ENCODE measurements around the gene TMEM108. TPM values are rescaled to one million over a fixed set of nuclear protein-coding genes. Genes with fewer than 3 reads are reported as not detected.

Gene TMEM108
- total and polyA plus RNA-seq, 2 of the 4 experiments (the other 2 are of a cell fraction) = 0.18 to 2.2 TPM

DNA sequence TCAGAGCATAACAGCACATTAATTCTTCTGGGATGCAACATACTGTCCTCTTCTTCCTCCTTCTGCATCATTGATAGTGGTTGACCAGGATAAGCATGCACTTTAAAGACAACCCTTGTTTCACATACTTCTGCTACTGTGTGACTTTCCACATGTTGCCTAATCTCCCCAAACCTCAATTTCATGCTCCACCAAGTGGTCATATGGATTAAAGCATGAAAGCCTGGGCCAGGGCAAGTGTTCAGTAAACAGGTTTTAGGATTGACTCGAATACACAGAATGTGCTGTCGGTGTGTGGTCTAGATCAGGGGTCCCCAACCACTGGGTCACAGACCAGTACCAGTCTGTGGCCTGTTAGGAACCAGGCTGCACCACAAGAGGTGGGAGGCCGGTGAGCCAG is 339.2 kb downstream of the TMEM108 start:
- Histone ChIP-seq H3K23ac (ENCODE audit: low read depth, low read length) (no peak overlapping the region), H2AFZ (replicated peaks; ENCODE audit: low read length, poor library complexity) (peak overlapping the region; percentile 32), H3K9ac (ENCODE audit: low read depth, low read length) (no peak overlapping the region), H3K4me1 (ENCODE audit: control insufficient read depth, insufficient read depth, low read length) (no peaks in the 10 kb centered on the region), H3K56ac (ENCODE audit: extremely low read depth, insufficient read depth, low read length) (no peak overlapping the region), H2BK15ac (ENCODE audit: low read depth, low read length) (no peak overlapping the region), H2BK120ac (ENCODE audit: low read depth, low read length) (no peak overlapping the region), H3K79me1 (ENCODE audit: low read depth in 1 of 2, low read length in 2 of 2) (peaks cover 0 to 3% of the 10 kb centered on the region in 2 experiments; a peak in 1 of 4 replicates), H3K4me2 (ENCODE audit: low read depth, low read length) (no peak overlapping the region), H2AK9ac (replicated peaks; ENCODE audit: low read depth, low read length, poor library complexity) (peak overlapping the region; percentile 65), H4K8ac (ENCODE audit: low read depth in 2 of 2, low read length in 2 of 2) (no peak overlapping the region), H2BK20ac (ENCODE audit: low read depth, low read length) (no peak overlapping the region), H3K27me3 (ENCODE audit: control insufficient read depth, insufficient read depth, low read length) (no peaks in the 10 kb centered on the region), H3K18ac (ENCODE audit: low read depth, low read length) (no peak overlapping the region), H2BK5ac (ENCODE audit: low read depth, low read length, poor library complexity, severe bottlenecking) (no peak overlapping the region), H2AK5ac (ENCODE audit: low read depth, low read length) (no peak overlapping the region), H4K91ac (ENCODE audit: insufficient read depth, low read depth, low read length) (no peak overlapping the region), H3K27ac (ENCODE audit: insufficient read depth, low read length) (no peak overlapping the region), H3K4ac (ENCODE audit: low read depth, low read length) (no peak overlapping the region), H3K14ac (replicated peaks; ENCODE audit: low read depth, low read length) (0 out of 2 replicates have a peak overlapping the region, but pooled peaks have one; percentile 4), H4K20me1 (ENCODE audit: insufficient read depth, low read length) (no peaks in the 10 kb centered on the region), H3K9me1 (ENCODE audit: insufficient read depth, low read length) (no peaks in the 10 kb centered on the region), H3K9me3 (ENCODE audit: control insufficient read depth, insufficient read depth, low read length) (no peaks in the 10 kb centered on the region), H3K36me3 (ENCODE audit: control insufficient read depth, insufficient read depth, low read length) (no peaks in the 10 kb centered on the region), H3K4me3 (ENCODE audit: insufficient read depth, low read depth, low read length) (no peak overlapping the region), H4K5ac (ENCODE audit: low read depth, low read length) (no peak overlapping the region)
- TF ChIP-seq RFX5 (IDR thresholded peaks at IDR 0.05; ENCODE audit: low read depth, low read length) = no peak
- no peak for TF ChIP-seq BHLHE40 (IDR thresholded peaks at IDR 0.05; ENCODE audit: low read depth, low read length)
- no peak for TF ChIP-seq POLR2A (IDR thresholded peaks at IDR 0.05; ENCODE audit: low read depth, low read length)
- peak; percentile 84 for TF ChIP-seq RAD21 (IDR thresholded peaks at IDR 0.05; ENCODE audit: low read length)
- no peak for TF ChIP-seq MXI1 (IDR thresholded peaks at IDR 0.05; ENCODE audit: borderline replicate concordance, low read depth, low read length)
- no peak for TF ChIP-seq CHD1 (IDR thresholded peaks at IDR 0.05; ENCODE audit: low read depth, low read length)
- TF ChIP-seq MAZ (IDR thresholded peaks at IDR 0.05; ENCODE audit: borderline replicate concordance, low read depth, low read length) = no peak
- peak; percentile 89 for TF ChIP-seq SMC3 (IDR thresholded peaks at IDR 0.05; ENCODE audit: low read depth, low read length)
- TF ChIP-seq, protein P1, sequence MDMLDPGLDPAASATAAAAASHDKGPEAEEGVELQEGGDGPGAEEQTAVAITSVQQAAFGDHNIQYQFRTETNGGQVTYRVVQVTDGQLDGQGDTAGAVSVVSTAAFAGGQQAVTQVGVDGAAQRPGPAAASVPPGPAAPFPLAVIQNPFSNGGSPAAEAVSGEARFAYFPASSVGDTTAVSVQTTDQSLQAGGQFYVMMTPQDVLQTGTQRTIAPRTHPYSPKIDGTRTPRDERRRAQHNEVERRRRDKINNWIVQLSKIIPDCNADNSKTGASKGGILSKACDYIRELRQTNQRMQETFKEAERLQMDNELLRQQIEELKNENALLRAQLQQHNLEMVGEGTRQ (IDR thresholded peaks at IDR 0.05; ENCODE audit: low read depth, low read length) = no peak
- TF ChIP-seq FOS (IDR thresholded peaks at IDR 0.05; ENCODE audit: low read depth, low read length) = no peak
- TF ChIP-seq, protein P2, sequence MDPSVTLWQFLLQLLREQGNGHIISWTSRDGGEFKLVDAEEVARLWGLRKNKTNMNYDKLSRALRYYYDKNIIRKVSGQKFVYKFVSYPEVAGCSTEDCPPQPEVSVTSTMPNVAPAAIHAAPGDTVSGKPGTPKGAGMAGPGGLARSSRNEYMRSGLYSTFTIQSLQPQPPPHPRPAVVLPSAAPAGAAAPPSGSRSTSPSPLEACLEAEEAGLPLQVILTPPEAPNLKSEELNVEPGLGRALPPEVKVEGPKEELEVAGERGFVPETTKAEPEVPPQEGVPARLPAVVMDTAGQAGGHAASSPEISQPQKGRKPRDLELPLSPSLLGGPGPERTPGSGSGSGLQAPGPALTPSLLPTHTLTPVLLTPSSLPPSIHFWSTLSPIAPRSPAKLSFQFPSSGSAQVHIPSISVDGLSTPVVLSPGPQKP (IDR thresholded peaks at IDR 0.05; ENCODE audit: borderline replicate concordance, low read depth, low read length) = no peak
- TF ChIP-seq NFE2L2 (IDR thresholded peaks at IDR 0.05; ENCODE audit: low read depth, low read length) = no peak
- TF ChIP-seq, protein P3, sequence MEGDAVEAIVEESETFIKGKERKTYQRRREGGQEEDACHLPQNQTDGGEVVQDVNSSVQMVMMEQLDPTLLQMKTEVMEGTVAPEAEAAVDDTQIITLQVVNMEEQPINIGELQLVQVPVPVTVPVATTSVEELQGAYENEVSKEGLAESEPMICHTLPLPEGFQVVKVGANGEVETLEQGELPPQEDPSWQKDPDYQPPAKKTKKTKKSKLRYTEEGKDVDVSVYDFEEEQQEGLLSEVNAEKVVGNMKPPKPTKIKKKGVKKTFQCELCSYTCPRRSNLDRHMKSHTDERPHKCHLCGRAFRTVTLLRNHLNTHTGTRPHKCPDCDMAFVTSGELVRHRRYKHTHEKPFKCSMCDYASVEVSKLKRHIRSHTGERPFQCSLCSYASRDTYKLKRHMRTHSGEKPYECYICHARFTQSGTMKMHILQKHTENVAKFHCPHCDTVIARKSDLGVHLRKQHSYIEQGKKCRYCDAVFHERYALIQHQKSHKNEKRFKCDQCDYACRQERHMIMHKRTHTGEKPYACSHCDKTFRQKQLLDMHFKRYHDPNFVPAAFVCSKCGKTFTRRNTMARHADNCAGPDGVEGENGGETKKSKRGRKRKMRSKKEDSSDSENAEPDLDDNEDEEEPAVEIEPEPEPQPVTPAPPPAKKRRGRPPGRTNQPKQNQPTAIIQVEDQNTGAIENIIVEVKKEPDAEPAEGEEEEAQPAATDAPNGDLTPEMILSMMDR (conservative IDR thresholded peaks at IDR 0.05; ENCODE audit: low read depth, low read length) = peak; percentile 70
- no peak for TF ChIP-seq RCOR1 (IDR thresholded peaks at IDR 0.05; ENCODE audit: insufficient replicate concordance, low read length)
- TF ChIP-seq MAFK (IDR thresholded peaks at IDR 0.05; ENCODE audit: low read depth, low read length) = no peak
- TF ChIP-seq CEBPB (IDR thresholded peaks at IDR 0.05; ENCODE audit: low read depth, low read length) = peak; percentile 94
- intact Hi-C loops (cut with micrococcal nuclease) (loop anchor here (1.0 to 2.0 kb wide), 2 partner anchors 336 to 647 kb away; no protein-coding TSS in a partner anchor), dilution Hi-C loops (cut with HindIII; ENCODE audit: low sequenced_read_pairs, unreplicated experiment) (no loop called here), in situ Hi-C loops (cut with MboI; ENCODE audit: low sequenced_read_pairs) (no loop called here)
- BruUV-seq (replicated peaks) = no TSS peak
- POLR2A ChIA-PET (ENCODE audit: unreplicated experiment) = no interaction called here
- CTCF ChIA-PET = interaction anchor here (0.7 to 3.3 kb wide), 3 partner anchors 46 to 336 kb away, joined by 3 to 23 read pairs (median 8); no protein-coding TSS in a partner anchor
- 69% methylated on average over 2 of the region's 3 CpGs; no CpG with 5 or more reads in 1 of the 2 experiments for WGBS, 2 experiments (ENCODE audit: extremely low coverage in 2 of 2, insufficient read length in 1 of 2)
- ATAC-seq (ENCODE audit: low read depth) = peak; percentile 90
- peak; percentile 69 for DNase-seq
